GM12878 (cell line): ENCODE measurements around the gene GPR39. TPM values are rescaled to one million over a fixed set of nuclear protein-coding genes. Genes with fewer than 3 reads are reported as not detected.

Source experiments
- ATAC-seq: fragments of 200-7000 bp; cut with Tn5 transposase; 3 replicates; pipeline ENCODE4 v1.9.1; 2020; ENCODE audit warnings: mild to moderate bottlenecking, moderate library complexity
- BruUV-seq: library from RNA; stranded (reverse); fragments of 400-500 nt; replicated peaks from 2 replicates; lab custom pipeline; 2021; lab: Mats Ljungman, UMichigan
- CTCF ChIA-PET: fragments of 300-600 bp; sonication (Branson Sonifier 250); formaldehyde crosslinking; extraction: SDS; loops from one replicate; lab custom pipeline; 2021; ENCODE audit warnings: inconsistent platforms; lab: Yijun Ruan, JAX
- POLR2A ChIA-PET: fragments of 350-600 bp; formaldehyde crosslinking; extraction: SDS; loops from one replicate; lab custom pipeline; 2021; ENCODE audit warnings: inconsistent platforms; lab: Charles Lee
- RAD21 ChIA-PET: fragments of 300-600 bp; sonication (Branson Sonifier 250); formaldehyde crosslinking; loops from one replicate; lab custom pipeline; 2023; ENCODE audit warnings: antibody characterized with exemption; ENCODE audit not compliant: unreplicated experiment; lab: Charles Lee
- SMC1A ChIA-PET: fragments of 300-600 bp; sonication (Branson Sonifier 250); formaldehyde crosslinking; loops from one replicate; lab custom pipeline; 2023; ENCODE audit not compliant: unreplicated experiment, uncharacterized antibody; lab: Charles Lee
- DNase-seq: peaks from one replicate; pipeline ENCODE4 v3.0.0-alpha.2; 2011; ENCODE audit warnings: low read depth, low spot score
- FAIRE-seq: peaks from 3 replicates; lab custom pipeline; 2011; peaks lifted over from hg19 to GRCh38; lab: Jason Lieb, UNC
- H2AFZ ChIP-seq: 2 replicates; pipeline ENCODE4 v1.6.0; 2011; ENCODE audit warnings: low read depth, low read length, control low read depth; ENCODE audit not compliant: control insufficient read depth
- H3K27ac ChIP-seq: 2 replicates; pipeline ENCODE4 v1.5.1; 2011; ENCODE audit warnings: control low read depth; ENCODE audit not compliant: control insufficient read depth, insufficient read depth
- H3K27me3 ChIP-seq, 2 experiments: replicated peaks in 1 of 2; 2 replicates each; pipeline versions ENCODE4 v1.6.0 to v1.6.1; 2011; ENCODE audit warnings: low read length in 1 of 2; ENCODE audit not compliant: control insufficient read depth in 2 of 2, insufficient read depth in 2 of 2
- H3K36me3 ChIP-seq, 2 experiments: 2 replicates each; pipeline ENCODE4 v1.5.1; 2011; ENCODE audit warnings: low read length in 1 of 2; ENCODE audit not compliant: control insufficient read depth in 2 of 2, insufficient read depth in 2 of 2
- H3K4me1 ChIP-seq: 2 replicates; pipeline ENCODE4 v1.6.1; 2011; ENCODE audit warnings: mild to moderate bottlenecking, low read length, moderate library complexity, mixed read lengths; ENCODE audit not compliant: control insufficient read depth, insufficient read depth
- H3K4me2 ChIP-seq: 2 replicates; pipeline ENCODE4 v1.6.0; 2011; ENCODE audit warnings: control low read depth; ENCODE audit not compliant: control insufficient read depth, insufficient read depth
- H3K4me3 ChIP-seq: fragments of 200-600 bp; sonication (generic); 2 replicates; pipeline ENCODE4 v1.5.1; 2016
- H3K79me2 ChIP-seq: 2 replicates; pipeline ENCODE4 v1.6.0; 2011; ENCODE audit warnings: low read length; ENCODE audit not compliant: control insufficient read depth, insufficient read depth
- H3K9ac ChIP-seq: 2 replicates; pipeline ENCODE4 v1.8.0; 2011; ENCODE audit warnings: low read length, control low read depth, mixed read lengths; ENCODE audit not compliant: control insufficient read depth, insufficient read depth
- H3K9me3 ChIP-seq: replicated peaks from 3 replicates; pipeline ENCODE4 v1.5.1; 2011; ENCODE audit warnings: mild to moderate bottlenecking, low read length; ENCODE audit not compliant: control insufficient read depth, insufficient read depth
- H4K20me1 ChIP-seq: 2 replicates; pipeline ENCODE4 v1.6.0; 2011; ENCODE audit not compliant: control insufficient read depth, insufficient read depth
- CEBPB ChIP-seq, 2 experiments: fragments of 150-350 bp in 1 of 2; IDR thresholded peaks; 2 replicates each; pipeline ENCODE4 v1.6.1; 2012 to 2014; ENCODE audit warnings: low read depth in 2 of 2, low read length in 2 of 2, borderline replicate concordance in 1 of 2, inconsistent platforms in 1 of 2
- CREM ChIP-seq: IDR thresholded peaks from 2 replicates; pipeline ENCODE4 v1.6.1; 2014; ENCODE audit warnings: antibody characterized with exemption, low read depth
- GATAD2B ChIP-seq: fragments of 450-650 bp; conservative IDR thresholded peaks from 2 replicates; pipeline ENCODE4 v1.6.1; 2017; ENCODE audit warnings: low read depth, mild to moderate bottlenecking, moderate library complexity
- IKZF1 ChIP-seq: fragments of 450-650 bp; conservative IDR thresholded peaks from 2 replicates; pipeline ENCODE4 v1.6.1; 2017; ENCODE audit warnings: antibody characterized with exemption, mild to moderate bottlenecking
- PAX5 ChIP-seq: IDR thresholded peaks from 2 replicates; pipeline ENCODE4 v1.6.1; 2011; ENCODE audit warnings: low read depth, low read length, borderline replicate concordance
- POLR2AphosphoS5 ChIP-seq: IDR thresholded peaks from 2 replicates; pipeline ENCODE4 v1.6.1; 2011; ENCODE audit warnings: mild to moderate bottlenecking, low read length, inconsistent platforms
- SMAD5 ChIP-seq: IDR thresholded peaks from 2 replicates; pipeline ENCODE4 v1.6.1; 2016; ENCODE audit warnings: antibody characterized with exemption, low read depth
- SP1 ChIP-seq: IDR thresholded peaks from one replicate; pipeline ENCODE4 v1.6.1; 2011; ENCODE audit warnings: low read depth, low read length
- WGBS: methylation state at CpG from one replicate; pipeline ENCODE4 v1.1.6; 2016; ENCODE audit warnings: low lambda C conversion rate; ENCODE audit not compliant: insufficient replicate concordance, insufficient coverage; ENCODE audit errors: missing lambda C conversion rate; 5-methylcytosine and 5-hydroxymethylcytosine counted together
- in situ Hi-C: fragments of 300-500 bp; cut with MboI; formaldehyde crosslinking; loops from 9 replicates; pipeline ENCODE4 v1.14.3; 2018; ENCODE audit warnings: mixed read lengths
- intact Hi-C: fragments of 100-400 bp; cut with micrococcal nuclease; formaldehyde crosslinking; loops from one replicate; pipeline ENCODE4 v1.14.2; 2022; ENCODE audit not compliant: unreplicated experiment
- polyA plus RNA-seq, 11 experiments: library from polyadenylated mRNA; depleted of rRNA in 4 of 11; unstranded in 6 of 11; stranded (reverse) in 5 of 11; fragments of >200 nt; fragmentation: Nextera tagmentation in 4 of 11; fragmentation: Illumina TruSeq in 1 of 11; extraction: Ambion mirVana in 4 of 11; extraction: Trizol in 1 of 11; gene quantifications; 1 replicate in 1 of 11; 2 replicates in 10 of 11; pipeline versions ENCODE4 v1.2.1 to v1.2.3, GENCODE V29; 2011 to 2016; ENCODE audit warnings: inconsistent platforms in 2 of 11, missing spikeins in 2 of 11, low read depth in 1 of 11
- total RNA-seq, 4 experiments: library from RNA; depleted of rRNA in 3 of 4; stranded (reverse); fragments of >200 nt in 3 of 4; fragmentation: Illumina TruSeq in 1 of 4; extraction: Trizol in 1 of 4; gene quantifications; 2 replicates each; pipeline versions ENCODE4 v1.2.1 to v1.2.3, GENCODE V29; 2013 to 2021
- TF ChIP-seq, protein P1 (sequence below): IDR thresholded peaks from 2 replicates; pipeline ENCODE4 v1.6.1; 2012; ENCODE audit warnings: mild to moderate bottlenecking, low read depth, low read length
- TF ChIP-seq, protein P2 (sequence below): IDR thresholded peaks from 2 replicates; pipeline ENCODE4 v1.6.1; 2012; ENCODE audit warnings: low read depth, low read length, improper control_type of control experiment
- TF ChIP-seq, protein P3 (sequence below): IDR thresholded peaks from 2 replicates; pipeline ENCODE4 v1.6.1; 2012; ENCODE audit warnings: low read depth, low read length, improper control_type of control experiment

The GPR39 gene
- total and polyA plus RNA-seq, 10 of the 15 experiments (the other 5 are each of a cell fraction or from before 2014, with no cell fraction given) = 0.05 to 0.23 TPM; not detected in 8

DNA sequence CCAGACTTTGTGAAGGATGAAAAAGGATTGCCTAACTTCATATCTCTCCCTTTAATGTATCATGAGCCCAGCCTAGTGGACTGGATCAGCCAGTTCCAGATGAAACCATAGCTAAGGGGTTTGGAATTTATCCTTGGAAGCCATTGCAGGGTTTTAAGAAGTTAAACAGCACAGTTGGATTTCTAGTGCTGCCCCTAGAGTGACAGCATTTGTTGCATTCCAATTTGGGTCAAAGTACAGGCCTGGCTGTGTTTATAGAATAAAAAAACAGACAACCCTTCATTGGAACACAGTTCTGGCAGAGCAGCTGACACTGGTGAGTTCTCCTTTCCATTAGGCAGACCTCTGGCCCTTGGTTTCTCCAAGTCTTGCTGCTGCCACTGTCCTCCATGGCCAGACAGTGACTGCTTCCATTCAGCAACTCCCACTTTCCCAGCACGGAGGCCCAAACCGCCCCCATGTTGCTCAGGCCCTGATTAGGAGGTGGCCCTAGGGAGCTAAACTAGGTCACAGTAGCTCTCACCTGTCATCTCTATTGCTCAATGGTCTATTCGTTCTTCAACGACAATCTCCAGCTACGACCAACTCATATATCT, 8.0 kb downstream of the GPR39 start:
- POLR2A ChIA-PET = no interaction called here
- no peaks in the 10 kb centered on the region for H3K36me3 ChIP-seq
- no peak for FAIRE-seq
- no peaks in the 10 kb centered on the region for H3K27me3 ChIP-seq
- WGBS = 22% methylated on average over 5 of the region's 5 CpGs
- intact Hi-C loops (no loop called here), in situ Hi-C loops (no loop called here)
- no TSS peak for BruUV-seq
- H3K79me2 ChIP-seq = no peaks in the 10 kb centered on the region
- H4K20me1 ChIP-seq = no peaks in the 10 kb centered on the region
- H3K4me2 ChIP-seq = no peak overlapping the region
- no peak for DNase-seq
- SMC1A ChIA-PET = no interaction called here
- TF ChIP-seq PAX5 (no peak), SMAD5 (no peak), GATAD2B (no peak), CEBPB (IDR thresholded peaks at IDR 0.05; ENCODE audit: borderline replicate concordance in 1 of 2, low read depth in 2 of 2, low read length in 2 of 2) (no peak), POLR2AphosphoS5 (no peak), IKZF1 (no peak), SP1 (no peak), CREM (no peak)
- TF ChIP-seq, protein P1, sequence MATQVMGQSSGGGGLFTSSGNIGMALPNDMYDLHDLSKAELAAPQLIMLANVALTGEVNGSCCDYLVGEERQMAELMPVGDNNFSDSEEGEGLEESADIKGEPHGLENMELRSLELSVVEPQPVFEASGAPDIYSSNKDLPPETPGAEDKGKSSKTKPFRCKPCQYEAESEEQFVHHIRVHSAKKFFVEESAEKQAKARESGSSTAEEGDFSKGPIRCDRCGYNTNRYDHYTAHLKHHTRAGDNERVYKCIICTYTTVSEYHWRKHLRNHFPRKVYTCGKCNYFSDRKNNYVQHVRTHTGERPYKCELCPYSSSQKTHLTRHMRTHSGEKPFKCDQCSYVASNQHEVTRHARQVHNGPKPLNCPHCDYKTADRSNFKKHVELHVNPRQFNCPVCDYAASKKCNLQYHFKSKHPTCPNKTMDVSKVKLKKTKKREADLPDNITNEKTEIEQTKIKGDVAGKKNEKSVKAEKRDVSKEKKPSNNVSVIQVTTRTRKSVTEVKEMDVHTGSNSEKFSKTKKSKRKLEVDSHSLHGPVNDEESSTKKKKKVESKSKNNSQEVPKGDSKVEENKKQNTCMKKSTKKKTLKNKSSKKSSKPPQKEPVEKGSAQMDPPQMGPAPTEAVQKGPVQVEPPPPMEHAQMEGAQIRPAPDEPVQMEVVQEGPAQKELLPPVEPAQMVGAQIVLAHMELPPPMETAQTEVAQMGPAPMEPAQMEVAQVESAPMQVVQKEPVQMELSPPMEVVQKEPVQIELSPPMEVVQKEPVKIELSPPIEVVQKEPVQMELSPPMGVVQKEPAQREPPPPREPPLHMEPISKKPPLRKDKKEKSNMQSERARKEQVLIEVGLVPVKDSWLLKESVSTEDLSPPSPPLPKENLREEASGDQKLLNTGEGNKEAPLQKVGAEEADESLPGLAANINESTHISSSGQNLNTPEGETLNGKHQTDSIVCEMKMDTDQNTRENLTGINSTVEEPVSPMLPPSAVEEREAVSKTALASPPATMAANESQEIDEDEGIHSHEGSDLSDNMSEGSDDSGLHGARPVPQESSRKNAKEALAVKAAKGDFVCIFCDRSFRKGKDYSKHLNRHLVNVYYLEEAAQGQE = no peak
- TF ChIP-seq, protein P2, sequence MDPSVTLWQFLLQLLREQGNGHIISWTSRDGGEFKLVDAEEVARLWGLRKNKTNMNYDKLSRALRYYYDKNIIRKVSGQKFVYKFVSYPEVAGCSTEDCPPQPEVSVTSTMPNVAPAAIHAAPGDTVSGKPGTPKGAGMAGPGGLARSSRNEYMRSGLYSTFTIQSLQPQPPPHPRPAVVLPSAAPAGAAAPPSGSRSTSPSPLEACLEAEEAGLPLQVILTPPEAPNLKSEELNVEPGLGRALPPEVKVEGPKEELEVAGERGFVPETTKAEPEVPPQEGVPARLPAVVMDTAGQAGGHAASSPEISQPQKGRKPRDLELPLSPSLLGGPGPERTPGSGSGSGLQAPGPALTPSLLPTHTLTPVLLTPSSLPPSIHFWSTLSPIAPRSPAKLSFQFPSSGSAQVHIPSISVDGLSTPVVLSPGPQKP = no peak
- TF ChIP-seq, protein P3, sequence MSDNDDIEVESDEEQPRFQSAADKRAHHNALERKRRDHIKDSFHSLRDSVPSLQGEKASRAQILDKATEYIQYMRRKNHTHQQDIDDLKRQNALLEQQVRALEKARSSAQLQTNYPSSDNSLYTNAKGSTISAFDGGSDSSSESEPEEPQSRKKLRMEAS = no peak
- RAD21 ChIA-PET = no interaction called here
- no peak overlapping the region for H2AFZ ChIP-seq
- CTCF ChIA-PET = no interaction called here
- no peak overlapping the region for H3K9ac ChIP-seq
- H3K4me1 ChIP-seq = no peaks in the 10 kb centered on the region
- ATAC-seq = no peak
- no peaks in the 10 kb centered on the region for H3K9me3 ChIP-seq
- no peak overlapping the region for H3K27ac ChIP-seq
- no peak overlapping the region for H3K4me3 ChIP-seq
